ENCODE measurements around the gene ZNF865.
A peak's percentile ranks its signal among the peaks of the same experiment; 100 is the strongest.

Gene ZNF865

DNA sequence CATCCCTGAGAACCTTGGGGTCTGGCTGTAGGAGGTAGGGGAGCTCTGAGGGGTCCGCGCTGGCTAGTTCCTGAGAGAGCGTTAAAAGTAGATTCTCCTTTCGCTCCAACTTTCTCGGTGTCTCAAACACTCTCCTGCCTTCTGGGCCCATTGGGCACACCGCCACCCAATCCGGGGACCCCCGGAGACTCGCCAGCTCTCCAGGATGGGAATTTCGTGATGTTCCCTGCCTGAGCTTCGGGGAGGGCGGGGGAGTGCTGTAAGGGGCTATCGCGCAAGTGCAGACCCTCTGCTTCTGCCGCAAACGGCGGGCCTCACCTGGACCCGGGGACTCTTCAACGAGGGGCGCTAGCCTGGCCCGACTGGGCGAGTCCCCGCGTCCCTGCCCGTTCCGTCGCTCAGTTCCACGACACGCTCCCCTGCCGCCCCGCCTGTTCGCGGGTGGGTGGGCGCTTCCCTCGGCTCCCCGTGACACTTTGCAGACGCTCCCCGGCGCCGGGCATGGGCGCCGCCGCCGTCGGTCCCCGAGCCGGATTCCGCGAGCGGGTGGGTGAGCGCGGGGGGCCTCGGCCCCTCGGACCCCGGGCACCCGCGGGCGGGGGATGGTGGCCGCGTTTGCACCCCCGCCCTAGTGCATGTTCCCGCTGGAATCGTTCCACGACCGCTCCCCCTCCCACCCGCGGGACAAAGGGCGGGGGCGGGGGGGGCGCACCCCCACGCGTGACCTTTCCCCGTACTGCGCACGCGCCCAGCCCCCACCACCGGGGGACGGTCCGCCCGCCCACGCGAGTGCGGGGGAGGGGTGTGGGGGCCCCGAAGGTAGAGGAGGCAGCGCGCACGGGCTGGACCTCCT, 42.5 kb downstream of the ZNF865 start, which contains the start of gene CCDC106:
TSS of gene CCDC106 (plus strand) at position 481 of the 853 bp plus-strand sequence. CDS start 835 bp downstream, outside the sequence.
- DNase-seq = peak; percentile 37

DNA sequence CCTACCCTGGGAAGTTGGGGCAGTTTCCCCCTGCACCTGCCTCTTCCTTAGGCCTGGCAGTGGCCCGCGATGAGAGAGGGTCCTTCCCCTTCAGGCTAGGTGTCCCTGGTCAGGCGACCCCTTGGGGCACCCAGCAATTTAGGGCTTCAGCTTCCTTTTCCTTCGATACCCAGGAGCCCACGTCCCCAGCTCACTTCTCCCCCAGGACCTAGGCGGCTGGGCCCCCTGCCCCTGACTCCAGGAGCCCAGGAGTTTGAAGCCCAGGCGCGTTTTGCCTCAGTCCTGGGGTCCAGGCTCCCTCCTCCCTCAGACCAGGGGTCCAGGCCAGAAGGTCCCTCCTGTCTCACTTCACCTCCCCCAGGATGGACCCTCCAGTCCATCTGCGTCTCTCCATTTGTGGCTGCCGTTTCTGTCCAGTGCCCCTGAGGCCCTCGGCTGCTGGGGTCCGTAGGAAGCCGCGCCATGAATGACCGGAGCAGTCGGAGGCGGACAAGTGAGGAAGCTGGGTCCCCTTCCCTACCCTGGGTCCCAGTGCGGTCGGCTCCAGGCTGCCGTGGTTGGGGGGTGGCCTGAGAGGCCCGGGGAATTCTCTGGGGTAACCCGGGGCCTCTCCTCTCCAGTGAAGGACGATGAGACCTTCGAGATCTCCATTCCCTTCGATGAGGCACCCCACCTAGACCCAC, 43.3 kb downstream of the ZNF865 start:
- no peak for DNase-seq

DNA sequence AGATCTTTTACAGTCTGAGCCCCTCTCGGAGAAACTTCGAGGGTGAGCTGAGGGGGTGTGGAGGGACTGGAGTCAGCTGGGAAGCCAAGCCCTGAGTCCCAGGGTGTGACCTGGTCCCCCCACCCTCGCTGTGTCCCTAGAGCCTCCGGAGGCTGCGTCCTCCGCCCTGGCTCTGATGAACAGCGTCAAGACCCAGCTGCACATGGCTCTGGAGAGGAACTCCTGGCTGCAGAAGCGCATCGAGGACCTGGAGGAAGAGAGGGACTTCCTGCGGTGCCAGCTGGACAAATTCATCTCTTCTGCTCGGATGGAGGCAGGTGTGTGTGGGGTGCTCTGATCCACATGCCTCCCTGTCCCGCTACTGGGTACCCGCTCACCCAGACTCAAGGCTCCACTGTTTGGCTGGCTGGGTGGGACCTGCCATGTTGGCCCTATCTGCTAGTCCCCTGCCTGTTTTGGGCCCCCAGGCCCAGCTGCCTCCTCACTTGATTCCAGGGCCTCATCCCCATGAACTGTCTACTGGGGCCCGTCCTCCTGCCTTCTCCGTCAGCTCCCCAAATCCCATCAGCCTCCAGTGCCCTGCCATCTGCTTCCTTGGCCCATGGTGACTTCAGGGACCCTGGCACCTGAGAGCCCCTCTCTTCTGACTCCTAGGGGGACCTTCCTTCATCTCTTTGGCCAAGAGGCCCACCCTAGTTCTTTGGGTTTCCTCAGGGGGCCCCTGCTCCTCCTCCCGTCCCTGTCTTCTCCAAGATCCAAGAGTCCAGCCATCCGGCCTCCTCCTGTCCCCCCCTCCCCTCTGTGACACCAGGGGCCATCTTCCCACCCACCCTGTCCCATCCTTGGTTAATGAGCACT, 44.0 kb downstream of the ZNF865 start:
- DNase-seq = no peak

DNA sequence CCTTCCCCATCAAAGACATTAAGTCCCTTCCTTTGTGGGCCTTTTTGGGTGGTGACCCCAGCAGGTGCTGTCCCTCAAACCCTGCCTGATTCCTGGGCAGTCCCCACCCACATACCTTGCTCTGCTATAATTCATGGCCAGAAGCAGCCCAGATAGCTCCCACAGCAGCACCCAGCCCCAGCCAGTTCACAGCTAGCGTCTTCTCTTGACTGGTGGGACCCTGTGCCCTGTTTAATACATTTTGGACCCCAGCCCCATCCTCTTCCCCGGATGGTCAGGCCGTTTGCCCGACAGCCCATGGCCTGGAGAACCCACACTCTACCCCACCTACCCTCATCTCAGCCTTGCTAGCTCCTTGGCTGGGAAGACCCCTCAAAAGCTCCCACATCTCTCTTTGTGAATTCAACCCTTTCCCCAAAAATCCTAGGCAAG, 44.7 kb downstream of the ZNF865 start:
- no peak for DNase-seq

DNA sequence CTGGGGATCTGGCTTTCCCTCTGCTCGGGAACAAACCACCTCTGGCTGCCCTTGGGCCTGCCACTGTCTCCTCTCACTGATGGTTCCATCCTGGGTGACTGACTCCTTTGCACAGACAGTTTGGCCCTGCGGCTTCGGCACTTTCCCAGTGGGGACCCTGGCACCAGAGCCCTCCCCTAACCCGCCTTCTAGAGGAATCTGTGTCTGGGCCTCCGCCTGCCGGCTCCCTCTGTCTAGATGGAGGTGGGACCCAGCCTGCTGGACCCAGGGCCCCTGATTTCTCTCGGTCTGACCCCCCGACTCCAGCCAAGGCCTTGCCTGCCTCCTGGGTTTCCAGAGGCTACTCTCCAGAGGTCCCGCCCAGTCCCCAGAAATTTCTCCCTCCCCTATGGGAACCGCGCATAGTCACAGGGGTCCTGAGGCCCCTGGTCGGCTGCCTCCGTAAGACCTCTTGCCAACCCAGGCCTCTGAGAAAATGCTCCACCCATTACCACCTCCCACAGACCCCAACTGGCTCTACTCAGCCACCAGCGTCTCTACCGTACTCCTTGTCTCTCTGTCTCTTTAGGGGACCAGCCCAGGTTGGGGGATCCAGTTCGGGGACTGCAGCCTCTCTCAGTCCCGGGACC, 45.3 kb downstream of the ZNF865 start:
- DNase-seq = no peak

DNA sequence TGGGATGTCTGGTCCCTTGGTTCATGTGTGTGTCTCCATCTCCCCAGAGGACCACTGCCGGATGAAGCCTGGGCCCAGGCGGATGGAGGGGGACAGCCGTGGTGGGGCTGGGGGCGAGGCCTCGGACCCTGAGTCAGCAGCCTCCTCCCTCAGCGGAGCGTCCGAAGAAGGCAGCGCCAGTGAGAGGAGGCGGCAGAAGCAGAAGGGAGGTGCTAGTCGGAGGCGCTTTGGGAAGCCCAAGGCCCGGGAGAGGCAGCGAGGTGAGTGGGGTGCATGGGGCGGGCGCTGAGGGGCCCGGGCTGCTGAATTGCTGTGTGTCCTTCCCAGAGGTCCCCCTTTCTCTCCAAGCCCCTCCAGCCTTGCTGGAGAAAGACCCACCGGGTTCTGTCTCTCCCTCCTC, 45.8 kb downstream of the ZNF865 start:
- no peak for DNase-seq

DNA sequence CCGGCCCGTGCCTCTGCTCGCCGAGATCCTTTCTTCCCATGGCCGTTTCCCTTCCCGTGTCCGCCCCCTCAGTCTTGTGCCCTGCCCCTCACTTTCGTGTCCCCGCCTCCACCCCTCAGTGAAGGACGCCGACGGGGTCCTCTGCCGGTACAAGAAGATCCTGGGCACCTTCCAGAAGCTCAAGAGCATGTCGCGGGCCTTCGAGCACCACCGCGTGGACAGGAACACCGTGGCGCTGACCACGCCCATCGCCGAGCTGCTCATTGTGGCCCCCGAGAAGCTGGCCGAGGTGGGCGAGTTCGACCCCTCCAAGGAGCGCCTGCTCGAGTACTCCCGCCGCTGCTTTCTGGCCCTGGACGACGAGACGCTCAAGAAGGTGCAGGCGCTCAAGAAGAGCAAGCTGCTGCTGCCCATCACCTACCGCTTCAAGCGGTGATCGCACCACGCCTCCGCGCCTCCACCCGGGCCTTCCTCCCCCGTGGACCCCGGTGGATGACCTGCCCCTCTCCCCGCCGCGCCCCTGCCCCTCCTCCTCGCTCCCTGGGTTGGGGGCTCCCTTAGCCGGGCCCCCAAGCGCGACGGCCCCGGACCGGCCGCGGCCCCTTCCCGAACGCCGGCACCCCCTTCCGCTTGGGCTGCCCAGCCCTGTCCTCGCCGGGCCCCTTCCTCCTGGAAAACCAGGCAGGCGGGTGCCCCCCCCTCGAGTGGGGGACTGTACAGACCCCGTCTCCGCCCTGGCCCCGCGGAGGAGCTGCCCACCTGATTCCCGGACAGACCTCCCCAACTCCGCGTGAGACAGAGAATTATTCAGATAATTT, 47.1 kb downstream of the ZNF865 start:
- DNase-seq = no peak

DNA sequence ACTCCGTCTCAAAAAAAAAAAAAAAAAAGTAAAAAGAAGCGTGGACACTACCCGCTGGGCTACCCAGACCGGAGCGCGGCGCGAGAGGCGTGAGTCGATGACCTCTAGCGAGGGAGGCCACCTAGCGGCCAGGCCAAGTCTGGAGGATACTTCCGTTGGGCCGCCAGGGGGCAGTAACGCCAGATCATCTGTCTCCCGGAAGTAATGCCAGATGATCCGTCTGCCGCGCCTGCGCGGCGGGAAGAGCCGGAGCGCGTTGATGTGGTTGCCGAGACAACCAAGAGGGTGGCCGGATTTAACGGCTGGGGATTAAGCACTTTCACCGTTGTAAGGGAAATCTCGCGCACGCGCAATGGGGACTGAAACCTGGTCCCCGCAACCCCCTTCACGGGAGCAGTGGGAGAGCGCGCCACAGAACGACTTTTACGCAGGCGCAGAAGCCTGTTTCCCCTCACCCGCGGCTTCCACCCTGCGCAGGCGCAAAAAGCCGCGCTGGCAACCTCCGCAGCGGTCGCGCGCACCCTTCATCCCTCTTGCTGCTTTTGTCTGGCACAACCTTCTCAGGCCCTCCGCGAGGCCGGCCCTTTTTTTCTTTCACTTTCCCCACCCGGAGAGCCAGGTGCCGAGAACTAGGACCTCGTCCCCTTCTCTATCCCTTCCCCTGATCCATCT, 48.3 kb downstream of the ZNF865 start:
- DNase-seq = peak; percentile 98

DNA sequence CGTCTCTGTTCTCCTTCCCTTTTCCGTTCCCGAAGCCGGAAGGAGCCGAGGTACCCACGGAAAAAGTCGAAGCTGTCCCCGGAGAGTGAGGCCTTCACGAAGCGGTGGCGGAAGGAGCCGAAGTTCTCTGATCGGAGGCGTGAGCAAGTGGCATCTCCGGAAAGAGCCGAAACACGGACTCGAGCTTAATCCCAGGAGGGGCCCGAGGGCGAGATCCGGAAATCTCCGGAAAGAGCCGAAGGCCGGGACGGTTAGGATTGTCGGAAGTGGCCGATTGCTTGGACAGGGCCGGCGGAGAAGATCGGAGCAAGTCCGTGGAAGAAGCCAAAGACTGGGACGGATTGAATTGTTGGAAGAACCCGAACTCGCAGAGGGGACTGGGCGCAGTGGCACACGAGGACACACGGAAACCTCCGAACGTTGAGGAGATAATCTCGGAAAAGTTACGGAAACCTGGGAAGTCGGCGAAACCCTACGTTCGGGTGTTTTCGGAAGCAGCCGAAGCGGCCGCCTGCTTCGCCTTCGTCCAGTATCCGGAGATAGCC, 48.9 kb downstream of the ZNF865 start:
- DNase-seq = peak; percentile 99

DNA sequence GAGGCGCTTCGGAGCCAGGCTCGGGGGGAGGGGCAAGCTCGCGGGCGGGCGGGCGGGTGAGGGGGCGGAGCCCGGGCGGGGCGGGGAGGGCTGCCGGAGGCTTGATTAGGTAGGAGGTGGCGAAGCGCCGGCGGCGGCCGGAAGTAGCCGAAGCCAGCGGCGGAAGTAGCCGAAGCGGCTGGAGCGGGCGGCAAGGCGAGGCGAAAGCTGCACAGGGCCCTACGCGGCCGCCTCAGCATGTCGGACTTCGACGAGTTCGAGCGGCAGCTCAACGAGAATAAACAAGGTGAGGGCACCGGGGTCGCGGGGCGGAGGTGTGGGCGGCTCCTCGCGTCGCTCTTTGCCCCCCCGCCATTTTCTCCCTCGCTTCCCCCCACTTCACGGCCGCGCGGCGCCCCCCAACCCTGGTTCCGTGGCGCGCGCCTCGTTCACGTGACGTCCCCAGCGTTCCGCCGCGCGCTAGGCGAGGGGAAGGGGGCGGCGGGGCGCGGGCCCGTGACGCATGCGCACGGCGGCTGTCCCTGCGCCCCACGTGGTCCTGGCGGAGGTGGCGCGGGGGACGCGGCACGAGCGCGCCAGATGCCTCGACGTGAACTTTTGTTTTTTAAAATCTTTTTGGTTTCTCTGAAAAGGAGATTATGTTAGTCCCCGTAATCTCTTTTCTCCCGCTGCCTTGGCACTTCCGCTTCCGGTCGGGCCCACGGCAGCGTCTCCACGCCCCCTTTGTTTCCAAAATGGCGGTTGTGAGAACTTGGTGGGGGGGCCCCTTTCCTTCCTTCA, 49.6 kb downstream of the ZNF865 start, which contains the start of gene U2AF2:
TSS of gene U2AF2 (plus strand) at position 168 of the 780 bp plus-strand sequence. CDS start at position 238, 70 bp downstream.
- DNase-seq = peak; percentile 95

DNA sequence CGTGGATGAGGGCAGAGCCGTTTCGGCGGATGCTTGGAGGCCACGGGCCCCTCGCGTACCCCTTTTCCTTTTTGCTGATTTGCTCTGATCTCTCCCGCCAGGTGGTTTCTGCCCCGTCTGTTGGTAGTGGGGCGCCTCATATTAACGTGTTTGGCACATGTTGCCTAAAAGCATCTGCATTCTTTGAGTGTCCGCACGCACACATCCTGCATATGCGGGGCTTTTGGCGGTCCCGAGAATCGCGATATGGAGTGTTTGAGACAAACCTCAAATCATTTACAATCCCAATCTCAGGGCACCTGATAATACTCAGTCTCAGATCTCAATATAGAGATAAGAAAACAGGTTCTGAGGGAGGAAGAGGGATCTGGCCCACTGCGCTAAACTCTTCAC, 50.2 kb downstream of the ZNF865 start:
- no peak for DNase-seq

DNA sequence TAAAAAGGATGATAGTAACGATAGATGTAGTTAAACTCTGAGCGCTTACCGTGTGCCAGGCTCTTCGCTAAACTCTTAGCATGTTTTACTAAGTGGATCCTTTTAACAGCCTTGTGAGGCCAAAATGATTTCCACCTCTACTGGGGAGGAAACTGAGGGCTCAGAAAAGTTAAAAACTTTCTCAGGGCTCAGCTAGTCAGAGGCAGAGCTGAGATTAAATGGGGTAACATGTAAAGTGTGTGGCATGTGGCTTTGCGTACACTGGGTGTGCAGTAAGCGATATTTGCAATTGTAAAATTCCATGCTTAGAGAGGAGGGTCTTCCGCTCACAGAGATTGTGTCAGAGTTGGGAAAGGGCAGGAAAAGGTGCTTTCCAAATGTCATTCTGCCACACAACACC, 51.1 kb downstream of the ZNF865 start:
- DNase-seq = no peak

DNA sequence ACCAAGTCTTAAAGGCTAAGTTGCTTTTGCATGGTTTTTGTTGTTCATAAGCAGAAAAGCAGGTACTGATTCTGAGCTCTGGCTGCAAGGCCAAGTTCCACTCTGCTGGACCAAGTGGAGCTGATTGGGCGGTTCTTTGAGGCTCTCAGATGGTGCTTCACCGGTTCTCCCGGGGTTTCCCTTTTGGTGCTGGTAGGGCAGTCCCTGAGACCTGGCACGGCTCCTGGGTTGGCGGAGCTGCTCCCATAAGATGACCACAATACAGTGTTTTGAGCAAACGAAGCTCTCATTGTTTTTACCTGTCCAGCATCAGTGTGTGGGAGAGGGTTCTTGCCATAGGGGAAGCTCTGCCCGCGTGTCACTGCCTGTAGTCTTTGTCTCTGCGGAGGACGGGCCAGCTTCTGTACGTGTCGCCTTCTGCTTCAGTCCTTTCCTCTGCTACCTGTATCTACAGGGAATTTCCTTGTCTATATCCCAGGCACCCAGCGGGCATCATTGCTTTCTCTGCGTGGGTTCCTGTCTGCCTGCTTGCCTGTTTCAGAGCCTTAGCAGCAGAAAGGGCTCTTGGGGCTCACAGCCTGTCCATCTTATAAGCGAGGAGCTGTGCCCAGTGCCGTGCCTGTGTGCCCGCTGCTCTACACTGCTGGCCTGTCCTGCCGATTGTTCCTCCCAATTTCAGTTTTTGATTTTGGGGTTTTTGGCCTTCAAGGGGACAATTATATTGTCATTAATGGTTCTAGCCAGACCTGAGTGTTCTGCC, 51.7 kb downstream of the ZNF865 start:
- DNase-seq = peak; percentile 31

DNA sequence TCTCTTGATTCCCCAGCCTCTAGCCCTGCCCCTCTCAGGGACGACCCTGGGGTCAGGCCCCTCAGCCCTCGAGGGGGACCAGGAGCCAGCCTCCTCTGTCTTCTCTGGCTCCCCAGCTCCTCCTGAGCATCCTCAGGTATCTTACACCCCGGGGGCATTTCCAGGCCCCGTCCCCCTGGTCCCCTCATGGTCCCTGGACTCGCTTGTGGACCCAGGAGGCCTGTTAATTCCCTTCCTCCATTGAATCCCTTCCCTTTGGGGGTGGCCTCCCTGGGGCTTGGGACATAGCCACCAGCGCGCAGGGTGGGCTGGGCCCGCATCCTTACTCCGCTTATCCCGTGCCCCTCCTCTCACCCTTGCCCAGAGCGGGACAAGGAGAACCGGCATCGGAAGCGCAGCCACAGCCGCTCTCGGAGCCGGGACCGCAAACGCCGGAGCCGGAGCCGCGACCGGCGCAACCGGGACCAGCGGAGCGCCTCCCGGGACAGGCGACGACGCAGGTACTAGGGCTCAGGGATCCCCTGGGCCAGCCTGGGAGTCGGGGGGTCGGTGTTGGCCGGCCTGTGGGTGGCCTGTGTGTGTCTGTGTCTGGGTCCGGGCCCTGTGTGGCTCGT, 53.5 kb downstream of the ZNF865 start:
- no peak for DNase-seq

DNA sequence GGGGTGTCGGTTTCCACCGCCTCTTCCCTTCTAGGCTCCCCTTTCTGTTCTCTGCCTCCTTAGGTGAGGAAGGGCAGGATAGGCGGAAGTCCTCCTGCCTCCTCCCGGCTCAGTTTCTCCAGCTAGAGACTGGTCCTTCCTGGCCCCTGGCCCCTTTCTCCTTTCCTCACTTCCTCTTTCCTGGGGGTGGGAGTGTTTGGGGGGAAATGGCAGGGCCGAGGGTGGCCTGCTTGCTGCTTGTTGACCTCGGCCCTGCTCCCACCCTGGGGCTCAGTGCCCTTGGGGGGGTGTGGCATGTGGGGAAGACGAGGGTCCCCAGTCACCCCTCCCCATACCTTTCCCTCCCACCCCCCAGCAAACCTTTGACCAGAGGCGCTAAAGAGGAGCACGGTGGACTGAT, 54.4 kb downstream of the ZNF865 start:
- DNase-seq = no peak

DNA sequence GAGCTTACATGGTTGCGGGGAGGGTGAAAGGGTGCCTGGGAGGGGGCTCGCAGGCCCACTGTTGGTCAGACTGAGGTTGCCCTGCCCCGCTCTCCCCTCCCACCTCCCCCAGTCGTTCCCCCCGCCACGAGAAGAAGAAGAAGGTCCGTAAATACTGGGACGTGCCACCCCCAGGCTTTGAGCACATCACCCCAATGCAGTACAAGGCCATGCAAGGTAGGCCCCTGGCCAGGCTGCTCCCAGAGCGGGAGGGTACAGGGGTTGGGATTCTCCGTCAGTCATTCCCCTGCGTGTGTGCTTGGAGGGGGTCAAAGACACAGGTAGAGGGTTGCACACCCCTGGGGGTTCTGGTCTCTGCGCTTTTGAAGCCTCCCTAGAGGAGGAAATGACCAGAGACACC, 55.0 kb downstream of the ZNF865 start:
- no peak for DNase-seq

DNA sequence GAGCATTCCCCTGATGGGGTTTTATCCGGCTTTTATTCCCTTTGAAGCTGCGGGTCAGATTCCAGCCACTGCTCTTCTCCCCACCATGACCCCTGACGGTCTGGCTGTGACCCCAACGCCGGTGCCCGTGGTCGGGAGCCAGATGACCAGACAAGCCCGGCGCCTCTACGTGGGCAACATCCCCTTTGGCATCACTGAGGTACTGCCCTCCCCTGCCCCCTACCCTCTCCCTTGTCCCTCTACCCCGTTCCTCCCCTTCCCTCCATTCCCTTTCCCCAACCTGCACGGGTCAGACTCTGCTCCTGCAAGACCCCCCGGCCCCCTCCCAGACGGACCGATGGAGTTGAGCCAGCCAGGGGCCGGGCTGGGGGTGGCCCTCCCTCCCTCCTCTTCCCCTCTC, 55.5 kb downstream of the ZNF865 start:
- no peak for DNase-seq

DNA sequence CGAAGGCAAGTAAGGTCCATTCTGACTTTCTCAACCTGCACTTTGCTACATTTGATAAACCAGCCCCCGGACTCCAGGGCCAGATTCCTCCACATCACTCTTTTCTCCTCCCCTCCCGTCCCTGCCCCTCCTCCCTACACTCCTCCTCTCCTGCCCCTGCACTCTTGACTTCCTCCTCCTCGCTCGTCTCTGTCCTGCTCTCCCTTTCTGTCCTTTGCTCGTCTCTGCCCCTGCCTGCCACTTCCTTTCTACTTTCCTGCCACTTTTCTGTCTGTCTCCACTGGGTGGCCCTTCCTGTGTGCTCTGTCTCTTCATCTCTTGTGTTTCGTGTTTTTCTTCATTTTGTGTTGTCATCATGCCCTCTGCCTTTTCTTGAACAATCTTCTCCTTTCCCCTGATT, 56.4 kb downstream of the ZNF865 start:
- DNase-seq = no peak
